ENCODE results near the gene RHEB.

DNA sequence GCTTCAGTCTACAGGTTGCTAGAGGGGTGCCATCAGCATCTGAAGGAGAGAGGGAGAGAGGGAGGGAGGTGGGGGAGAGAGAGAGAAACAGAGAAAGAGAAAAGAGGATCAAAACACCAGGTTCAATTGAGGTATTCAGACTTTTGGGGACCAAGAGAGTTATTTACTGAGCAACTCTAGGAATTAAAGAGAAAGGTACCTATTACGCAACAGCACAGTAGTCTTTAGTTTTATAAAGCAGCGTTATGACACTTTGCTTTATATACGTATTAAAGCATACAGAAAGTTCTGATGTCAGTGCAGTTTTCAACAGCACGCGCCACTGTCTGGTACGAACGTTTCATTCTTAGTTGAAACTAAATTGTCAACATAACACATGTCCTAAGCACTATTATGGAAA, 41.8 kb downstream of the RHEB start:
- TF ChIP-seq POLR2AphosphoS5 (IDR thresholded peaks at IDR 0.05; ENCODE audit: insufficient read depth, low read depth, low read length), result no peak
- TF ChIP-seq, protein P1, sequence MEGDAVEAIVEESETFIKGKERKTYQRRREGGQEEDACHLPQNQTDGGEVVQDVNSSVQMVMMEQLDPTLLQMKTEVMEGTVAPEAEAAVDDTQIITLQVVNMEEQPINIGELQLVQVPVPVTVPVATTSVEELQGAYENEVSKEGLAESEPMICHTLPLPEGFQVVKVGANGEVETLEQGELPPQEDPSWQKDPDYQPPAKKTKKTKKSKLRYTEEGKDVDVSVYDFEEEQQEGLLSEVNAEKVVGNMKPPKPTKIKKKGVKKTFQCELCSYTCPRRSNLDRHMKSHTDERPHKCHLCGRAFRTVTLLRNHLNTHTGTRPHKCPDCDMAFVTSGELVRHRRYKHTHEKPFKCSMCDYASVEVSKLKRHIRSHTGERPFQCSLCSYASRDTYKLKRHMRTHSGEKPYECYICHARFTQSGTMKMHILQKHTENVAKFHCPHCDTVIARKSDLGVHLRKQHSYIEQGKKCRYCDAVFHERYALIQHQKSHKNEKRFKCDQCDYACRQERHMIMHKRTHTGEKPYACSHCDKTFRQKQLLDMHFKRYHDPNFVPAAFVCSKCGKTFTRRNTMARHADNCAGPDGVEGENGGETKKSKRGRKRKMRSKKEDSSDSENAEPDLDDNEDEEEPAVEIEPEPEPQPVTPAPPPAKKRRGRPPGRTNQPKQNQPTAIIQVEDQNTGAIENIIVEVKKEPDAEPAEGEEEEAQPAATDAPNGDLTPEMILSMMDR (IDR thresholded peaks at IDR 0.05; ENCODE audit: extremely low read depth in 1 of 2, insufficient read depth in 1 of 2, low read depth in 1 of 2, low read length in 2 of 2), result no peak
- TF ChIP-seq, protein P2, sequence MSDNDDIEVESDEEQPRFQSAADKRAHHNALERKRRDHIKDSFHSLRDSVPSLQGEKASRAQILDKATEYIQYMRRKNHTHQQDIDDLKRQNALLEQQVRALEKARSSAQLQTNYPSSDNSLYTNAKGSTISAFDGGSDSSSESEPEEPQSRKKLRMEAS (IDR thresholded peaks at IDR 0.05; ENCODE audit: insufficient read depth, insufficient read length), result no peak
- no peak for TF ChIP-seq POLR2A (IDR thresholded peaks at IDR 0.05; ENCODE audit: low read depth, low read length)

Data from endothelial cell of umbilical vein (primary cell).